Suprapubic skin (tissue), 4 donors: Measurements from ENCODE around the gene PGAM4. TPM values are rescaled to one million over a fixed set of nuclear protein-coding genes. Genes with fewer than 3 reads are reported as not detected.

ENCODE experiments used
- DNase-seq, 2 donors: peaks; one replicate each; pipeline ENCODE4 v3.0.0-alpha.2; 2019; ENCODE audit warnings: low spot score in 2 of 2
- H3K27ac ChIP-seq: fragments of 200-600 bp; sonication (generic); one replicate; pipeline ENCODE4 v1.5.1; 2019
- H3K27me3 ChIP-seq: fragments of 200-600 bp; sonication (generic); one replicate; pipeline ENCODE4 v1.5.1; 2019
- H3K36me3 ChIP-seq: fragments of 200-600 bp; sonication (generic); one replicate; pipeline ENCODE4 v1.5.1; 2019
- H3K4me1 ChIP-seq: fragments of 200-600 bp; sonication (generic); one replicate; pipeline ENCODE4 v1.5.1; 2019
- H3K4me3 ChIP-seq: fragments of 200-600 bp; sonication (generic); one replicate; pipeline ENCODE4 v1.5.1; 2019; ENCODE audit warnings: mild to moderate bottlenecking
- H3K9me3 ChIP-seq: fragments of 200-600 bp; sonication (generic); one replicate; pipeline ENCODE4 v1.5.1; 2019
- EP300 ChIP-seq: sonication (generic); formaldehyde crosslinking; IDR thresholded peaks from one replicate; pipeline ENCODE4 v1.6.1; 2017; ENCODE audit warnings: antibody characterized with exemption
- POLR2A ChIP-seq, 2 donors: fragments of 450-650 bp; IDR thresholded peaks; one replicate each; pipeline ENCODE4 v1.6.1; 2017; ENCODE audit warnings: antibody characterized with exemption in 2 of 2, mild to moderate bottlenecking in 2 of 2, moderate library complexity in 2 of 2
- POLR2AphosphoS5 ChIP-seq, 3 donors: sonication (generic); formaldehyde crosslinking; IDR thresholded peaks; one replicate each; pipeline ENCODE4 v1.6.1; 2017; ENCODE audit warnings: antibody characterized with exemption in 3 of 3
- WGBS: methylation state at CpG from one replicate; pipeline ENCODE4 v1.1.5; 2018; 5-methylcytosine and 5-hydroxymethylcytosine counted together
- total RNA-seq, 4 donors: library from RNA; depleted of rRNA; stranded (reverse); fragments of >200 nt; gene quantifications; one replicate each; pipeline ENCODE4 v1.1.0, GENCODE V29; 2016
- TF ChIP-seq, protein P1 (sequence below), 2 donors: fragments of 200-600 bp in 1 of 2; fragments of 450-650 bp in 1 of 2; sonication (generic) in 1 of 2; IDR thresholded peaks; one replicate each; pipeline ENCODE4 v1.5.1; 2016 to 2019; ENCODE audit warnings: antibody characterized with exemption in 2 of 2, mild to moderate bottlenecking in 1 of 2, moderate library complexity in 1 of 2

PGAM4 gene
- total RNA-seq, 4 donors from 2014 or later, result not detected

DNA sequence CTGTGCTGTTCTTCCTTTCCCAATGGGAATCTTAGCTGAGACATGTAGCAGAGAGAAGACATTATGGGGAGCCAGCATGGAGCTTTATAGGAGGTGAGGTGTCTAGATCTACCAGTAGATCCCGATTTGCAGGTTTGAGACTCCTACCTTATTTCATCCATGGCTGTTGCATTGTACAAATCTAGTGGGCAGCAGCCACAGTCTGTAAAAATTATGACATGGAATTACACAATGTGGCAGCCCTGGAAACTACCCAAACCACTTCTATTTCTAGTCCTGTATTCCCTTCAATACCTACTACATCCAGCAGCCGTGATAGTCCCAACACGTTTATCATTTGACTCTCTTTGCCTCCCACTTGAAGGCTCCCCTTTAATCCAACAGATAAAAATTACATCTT is 50.9 kb downstream of the PGAM4 start:
- no peaks in the 10 kb centered on the region for H3K9me3 ChIP-seq
- DNase-seq, result no peak
- no peaks in the 10 kb centered on the region for H3K27me3 ChIP-seq
- TF ChIP-seq POLR2A (IDR thresholded peaks at IDR 0.05) (no peak), EP300 (no peak), POLR2AphosphoS5 (IDR thresholded peaks at IDR 0.05) (no peak)
- TF ChIP-seq, protein P1, sequence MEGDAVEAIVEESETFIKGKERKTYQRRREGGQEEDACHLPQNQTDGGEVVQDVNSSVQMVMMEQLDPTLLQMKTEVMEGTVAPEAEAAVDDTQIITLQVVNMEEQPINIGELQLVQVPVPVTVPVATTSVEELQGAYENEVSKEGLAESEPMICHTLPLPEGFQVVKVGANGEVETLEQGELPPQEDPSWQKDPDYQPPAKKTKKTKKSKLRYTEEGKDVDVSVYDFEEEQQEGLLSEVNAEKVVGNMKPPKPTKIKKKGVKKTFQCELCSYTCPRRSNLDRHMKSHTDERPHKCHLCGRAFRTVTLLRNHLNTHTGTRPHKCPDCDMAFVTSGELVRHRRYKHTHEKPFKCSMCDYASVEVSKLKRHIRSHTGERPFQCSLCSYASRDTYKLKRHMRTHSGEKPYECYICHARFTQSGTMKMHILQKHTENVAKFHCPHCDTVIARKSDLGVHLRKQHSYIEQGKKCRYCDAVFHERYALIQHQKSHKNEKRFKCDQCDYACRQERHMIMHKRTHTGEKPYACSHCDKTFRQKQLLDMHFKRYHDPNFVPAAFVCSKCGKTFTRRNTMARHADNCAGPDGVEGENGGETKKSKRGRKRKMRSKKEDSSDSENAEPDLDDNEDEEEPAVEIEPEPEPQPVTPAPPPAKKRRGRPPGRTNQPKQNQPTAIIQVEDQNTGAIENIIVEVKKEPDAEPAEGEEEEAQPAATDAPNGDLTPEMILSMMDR (IDR thresholded peaks at IDR 0.05), result no peak
- no peaks in the 10 kb centered on the region for H3K36me3 ChIP-seq
- no peak overlapping the region for H3K4me3 ChIP-seq
- H3K4me1 ChIP-seq, result peaks cover 10% of the 10 kb centered on the region
- WGBS, result 45% methylated on average over 3 of the region's 3 CpGs
- H3K27ac ChIP-seq, result no peak overlapping the region

Other genes starting within 250 kb of the PGAM4 start
- gene ATRX, start 183.4 kb downstream of the PGAM4 start, total RNA-seq, result 100 to 1,000 TPM in 1 of 4 donors, 10 to 100 TPM in 3; 84.4 to 259 (median 90.7) TPM
- gene MAGT1, start 74.2 kb downstream of the PGAM4 start, total RNA-seq, result 10 to 100 TPM; 30.8 to 45.5 (median 38.5) TPM
- 100 to 1,000 TPM; 215 to 403 (median 330) TPM for gene COX7B, start 70.2 kb downstream of the PGAM4 start, total RNA-seq
- 10 to 100 TPM; 19.9 to 33.2 (median 26.8) TPM for gene ATP7A, start 58.9 kb downstream of the PGAM4 start, total RNA-seq
- 100 to 1,000 TPM; 147 to 193 (median 170) TPM for gene PGK1, start 134.6 kb upstream of the PGAM4 start, total RNA-seq
- gene TAF9B, start 170.0 kb upstream of the PGAM4 start, total RNA-seq, result 10 to 100 TPM in 2 of 4 donors, 1 to 10 TPM in 2; 8.9 to 14.2 (median 10.7) TPM